GM23338 (cell line): ENCODE data around the gene SAMD4A. TPM values are rescaled to one million over a fixed set of nuclear protein-coding genes. Genes with fewer than 3 reads are reported as not detected.

ENCODE experiments used
- ATAC-seq: fragments of 200-7000 bp; cut with Tn5 transposase; 3 replicates; pipeline ENCODE4 v1.9.1; 2020
- DNase-seq: peaks from one replicate; pipeline ENCODE4 v3.0.0-alpha.2; 2015; ENCODE audit warnings: low spot score
- H2AFZ ChIP-seq: fragments of 200-600 bp; sonication (generic); 2 replicates; pipeline ENCODE4 v1.8.0; 2016; ENCODE audit warnings: antibody characterized with exemption, mild to moderate bottlenecking, moderate library complexity
- H3F3A ChIP-seq: fragments of 200-600 bp; sonication (generic); replicated peaks from 2 replicates; pipeline ENCODE4 v1.8.0; 2017; ENCODE audit warnings: antibody characterized with exemption, mixed run types, low read depth
- H3K27ac ChIP-seq: fragments of 200-600 bp; sonication (generic); 2 replicates; pipeline ENCODE4 v1.6.1; 2016; ENCODE audit warnings: low read depth
- H3K27me3 ChIP-seq: fragments of 200-600 bp; sonication (generic); 2 replicates; pipeline ENCODE4 v1.8.0; 2016; ENCODE audit warnings: mild to moderate bottlenecking, mixed run types, moderate library complexity; ENCODE audit not compliant: insufficient read depth
- H3K36me3 ChIP-seq: fragments of 200-600 bp; sonication (generic); 2 replicates; pipeline ENCODE4 v1.8.0; 2016; ENCODE audit warnings: mild to moderate bottlenecking; ENCODE audit not compliant: insufficient read depth
- H3K4me1 ChIP-seq: fragments of 200-600 bp; sonication (generic); 2 replicates; pipeline ENCODE4 v1.8.0; 2016; ENCODE audit warnings: mild to moderate bottlenecking, moderate library complexity; ENCODE audit not compliant: insufficient read depth
- H3K4me2 ChIP-seq: fragments of 200-600 bp; sonication (generic); 2 replicates; pipeline ENCODE4 v1.7.1; 2017; ENCODE audit warnings: mixed run types
- H3K4me3 ChIP-seq: fragments of 200-600 bp; sonication (generic); 2 replicates; pipeline ENCODE4 v1.6.1; 2016; ENCODE audit warnings: mixed run types
- H3K79me2 ChIP-seq: fragments of 200-600 bp; sonication (generic); replicated peaks from 2 replicates; pipeline ENCODE4 v1.8.0; 2017; ENCODE audit warnings: mild to moderate bottlenecking; ENCODE audit not compliant: insufficient read depth
- H3K9me2 ChIP-seq: fragments of 200-600 bp; sonication (generic); 2 replicates; pipeline ENCODE4 v1.8.0; 2017; ENCODE audit not compliant: insufficient read depth
- H4K20me1 ChIP-seq: fragments of 200-600 bp; sonication (generic); replicated peaks from 2 replicates; pipeline ENCODE4 v1.8.0; 2017; ENCODE audit warnings: mild to moderate bottlenecking; ENCODE audit not compliant: insufficient read depth
- H3K27ac Mint-ChIP-seq: 2 replicates; pipeline ENCODE4 v1.8.0; 2020; ENCODE audit warnings: inconsistent platforms, mild to moderate bottlenecking, moderate library complexity, mixed read lengths
- H3K27me3 Mint-ChIP-seq: 3 replicates; pipeline ENCODE4 v1.8.0; 2022; ENCODE audit warnings: low read depth, mild to moderate bottlenecking, moderate library complexity, mixed read lengths, inconsistent platforms; ENCODE audit not compliant: insufficient read depth, poor library complexity
- H3K36me3 Mint-ChIP-seq: 3 replicates; pipeline ENCODE4 v1.8.0; 2021; ENCODE audit warnings: low read depth, mild to moderate bottlenecking, inconsistent platforms, moderate library complexity, mixed read lengths
- H3K4me1 Mint-ChIP-seq: 3 replicates; pipeline ENCODE4 v1.8.0; 2020; ENCODE audit warnings: mild to moderate bottlenecking, inconsistent platforms, mixed read lengths
- H3K4me3 Mint-ChIP-seq: 3 replicates; pipeline ENCODE4 v1.8.0; 2021; ENCODE audit warnings: moderate library complexity, mild to moderate bottlenecking, inconsistent platforms, mixed read lengths
- H3K9me3 Mint-ChIP-seq: 3 replicates; pipeline ENCODE4 v1.8.0; 2020; ENCODE audit warnings: moderate library complexity, mild to moderate bottlenecking, inconsistent platforms, mixed read lengths
- CREB1 ChIP-seq: fragments of 250-450 bp; sonication (Bioruptor Pico); IDR thresholded peaks from 2 replicates; pipeline ENCODE4 v1.5.0; 2020; ENCODE audit warnings: low read depth, mild to moderate bottlenecking, moderate library complexity
- EZH2phosphoT487 ChIP-seq: fragments of 200-600 bp; sonication (generic); IDR thresholded peaks from one replicate; pipeline ENCODE4 v1.8.1; 2018; ENCODE audit warnings: antibody characterized with exemption; ENCODE audit not compliant: unreplicated experiment
- JUNB ChIP-seq: IDR thresholded peaks from one replicate; pipeline ENCODE4 v1.6.1; 2016; ENCODE audit warnings: antibody characterized with exemption; ENCODE audit not compliant: unreplicated experiment
- NANOG ChIP-seq: IDR thresholded peaks from 2 replicates; pipeline ENCODE4 v1.6.1; 2016; ENCODE audit warnings: antibody characterized with exemption, borderline replicate concordance
- POLR2AphosphoS5 ChIP-seq: IDR thresholded peaks from 2 replicates; pipeline ENCODE4 v1.6.1; 2016; ENCODE audit warnings: antibody characterized with exemption, low read depth
- STAT1 ChIP-seq: IDR thresholded peaks from one replicate; pipeline ENCODE4 v1.6.1; 2016; ENCODE audit warnings: antibody characterized with exemption; ENCODE audit not compliant: unreplicated experiment
- ZNF331 ChIP-seq: fragments of 250-450 bp; sonication (Bioruptor Pico); IDR thresholded peaks from 2 replicates; pipeline ENCODE4 v1.5.0; 2020; ENCODE audit warnings: low read depth, mild to moderate bottlenecking, moderate library complexity
- polyA plus RNA-seq: library from polyadenylated mRNA; unstranded; fragments of >200 nt; fragmentation: Nextera tagmentation; extraction: Ambion mirVana; gene quantifications from 2 replicates; pipeline ENCODE4 v1.2.1, GENCODE V29; 2016
- total RNA-seq: library from RNA; depleted of rRNA; stranded (reverse); fragments of >200 nt; shearing (Covaris generic); gene quantifications from 2 replicates; pipeline ENCODE4 v1.2.3, GENCODE V29; 2014
- TF ChIP-seq, protein P1 (sequence below): IDR thresholded peaks from 2 replicates; pipeline ENCODE4 v1.6.1; 2016; ENCODE audit warnings: antibody characterized with exemption
- TF ChIP-seq, protein P2 (sequence below): IDR thresholded peaks from one replicate; pipeline ENCODE4 v1.6.1; 2018; ENCODE audit warnings: antibody characterized with exemption; ENCODE audit not compliant: unreplicated experiment
- TF ChIP-seq, protein P3 (sequence below): fragments of 250-450 bp; sonication (Bioruptor Pico); IDR thresholded peaks from 2 replicates; pipeline ENCODE4 v1.5.0; 2020; ENCODE audit warnings: mild to moderate bottlenecking, moderate library complexity
- TF ChIP-seq, protein P4 (sequence below), 2 experiments: fragments of 200-600 bp in 1 of 2; sonication (generic) in 1 of 2; conservative IDR thresholded peaks; 2 replicates each; pipeline versions ENCODE4 v1.5.1 to v1.6.1; 2016 to 2017; ENCODE audit warnings: antibody characterized with exemption in 2 of 2, low read depth in 2 of 2, mild to moderate bottlenecking in 2 of 2, moderate library complexity in 1 of 2

The SAMD4A gene
- total and polyA plus RNA-seq, 2 experiments from 2014 or later: 1.6 to 6.9 TPM

DNA sequence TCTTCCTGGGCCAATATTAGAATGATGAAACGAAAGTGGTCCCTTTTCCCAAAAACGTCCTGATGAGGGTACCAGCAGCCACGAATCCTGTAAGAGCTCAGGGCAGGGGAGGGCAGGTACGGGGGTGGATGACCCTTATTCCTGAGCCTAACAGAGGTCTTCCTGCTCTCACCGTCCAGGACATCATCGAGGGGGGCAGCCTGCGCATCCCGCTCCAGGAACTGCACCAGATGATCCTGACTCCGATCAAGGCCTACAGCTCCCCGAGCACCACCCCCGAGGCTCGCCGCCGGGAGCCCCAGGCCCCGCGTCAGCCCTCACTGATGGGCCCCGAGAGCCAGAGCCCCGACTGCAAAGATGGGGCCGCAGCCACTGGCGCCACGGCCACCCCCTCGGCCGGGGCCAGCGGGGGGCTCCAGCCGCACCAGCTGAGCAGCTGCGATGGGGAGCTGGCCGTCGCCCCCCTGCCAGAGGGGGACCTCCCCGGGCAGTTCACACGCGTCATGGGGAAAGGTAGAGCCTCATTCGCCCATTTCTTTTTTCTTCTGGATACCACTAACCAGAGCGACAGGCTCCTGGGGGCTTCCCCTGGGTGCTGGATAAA, 193.2 kb downstream of the SAMD4A start (continued):
- TF ChIP-seq, protein P1, sequence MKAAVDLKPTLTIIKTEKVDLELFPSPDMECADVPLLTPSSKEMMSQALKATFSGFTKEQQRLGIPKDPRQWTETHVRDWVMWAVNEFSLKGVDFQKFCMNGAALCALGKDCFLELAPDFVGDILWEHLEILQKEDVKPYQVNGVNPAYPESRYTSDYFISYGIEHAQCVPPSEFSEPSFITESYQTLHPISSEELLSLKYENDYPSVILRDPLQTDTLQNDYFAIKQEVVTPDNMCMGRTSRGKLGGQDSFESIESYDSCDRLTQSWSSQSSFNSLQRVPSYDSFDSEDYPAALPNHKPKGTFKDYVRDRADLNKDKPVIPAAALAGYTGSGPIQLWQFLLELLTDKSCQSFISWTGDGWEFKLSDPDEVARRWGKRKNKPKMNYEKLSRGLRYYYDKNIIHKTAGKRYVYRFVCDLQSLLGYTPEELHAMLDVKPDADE: no peak
- TF ChIP-seq POLR2AphosphoS5: no peak

DNA sequence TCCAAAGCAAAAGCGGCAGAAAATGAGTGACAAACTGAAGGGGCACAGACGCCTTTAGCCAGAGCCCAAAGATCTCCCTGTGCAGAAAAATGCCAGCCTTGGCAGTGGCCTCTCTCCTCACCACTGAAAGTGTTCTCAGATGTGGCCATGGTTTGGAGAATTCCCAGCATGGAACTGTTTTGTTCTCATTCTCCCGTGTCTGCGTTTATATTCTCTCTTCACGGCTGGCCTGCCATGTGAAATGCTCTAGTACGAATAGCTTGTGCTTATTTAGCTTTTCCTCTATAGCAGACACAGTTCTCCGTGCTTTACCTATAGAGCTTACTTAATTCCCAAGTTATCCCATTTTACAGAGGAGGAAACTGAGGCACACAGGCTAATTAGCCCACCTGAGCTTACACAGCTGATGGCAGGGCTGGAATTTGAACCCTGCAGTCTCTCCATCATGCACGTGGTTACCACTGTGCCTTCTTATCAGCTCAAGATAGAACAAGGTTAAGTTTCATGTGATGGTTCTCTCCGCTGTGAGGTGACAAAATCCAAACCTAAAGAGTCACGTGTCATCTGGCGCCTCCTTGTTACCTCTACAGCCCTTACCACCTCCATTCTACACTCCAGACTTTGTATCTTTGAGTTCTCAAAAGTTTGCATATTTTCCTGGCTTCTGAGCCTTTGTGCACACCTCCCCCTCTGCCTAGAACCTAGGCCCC, 194.1 kb downstream of the SAMD4A start:
- H3K36me3 Mint-ChIP-seq: no peaks in the 10 kb centered on the region; the same call in 2 of the 3 replicates
- H3K36me3 ChIP-seq: no peaks in the 10 kb centered on the region
- no peaks in the 10 kb centered on the region for H3K9me3 Mint-ChIP-seq
- no peaks in the 10 kb centered on the region for H3K27me3 ChIP-seq
- H3K4me3 ChIP-seq: no peak overlapping the region
- H3K4me1 Mint-ChIP-seq: peaks cover 3% of the 10 kb centered on the region; the same call in 1 of the 3 replicates
- no peaks in the 10 kb centered on the region for H3K9me2 ChIP-seq
- H3K4me2 ChIP-seq: no peak overlapping the region
- DNase-seq: no peak
- H3K79me2 ChIP-seq: no peaks in the 10 kb centered on the region
- ATAC-seq: no peak
- no peak overlapping the region for H2AFZ ChIP-seq
- H3K27ac ChIP-seq: no peak overlapping the region
- H3K4me1 ChIP-seq: no peaks in the 10 kb centered on the region
- no peak overlapping the region for H3K4me3 Mint-ChIP-seq
- no peak overlapping the region; the same call in 1 of the 2 replicates for H3K27ac Mint-ChIP-seq
- H3F3A ChIP-seq: no peaks in the 10 kb centered on the region
- H4K20me1 ChIP-seq: no peaks in the 10 kb centered on the region
- H3K27me3 Mint-ChIP-seq: peaks cover 10% of the 10 kb centered on the region
- TF ChIP-seq STAT1 (no peak), ZNF331 (CRISPR knock-in tag) (no peak), NANOG (no peak), CREB1 (CRISPR knock-in tag) (no peak), JUNB (no peak), EZH2phosphoT487 (no peak)
- TF ChIP-seq, protein P2, sequence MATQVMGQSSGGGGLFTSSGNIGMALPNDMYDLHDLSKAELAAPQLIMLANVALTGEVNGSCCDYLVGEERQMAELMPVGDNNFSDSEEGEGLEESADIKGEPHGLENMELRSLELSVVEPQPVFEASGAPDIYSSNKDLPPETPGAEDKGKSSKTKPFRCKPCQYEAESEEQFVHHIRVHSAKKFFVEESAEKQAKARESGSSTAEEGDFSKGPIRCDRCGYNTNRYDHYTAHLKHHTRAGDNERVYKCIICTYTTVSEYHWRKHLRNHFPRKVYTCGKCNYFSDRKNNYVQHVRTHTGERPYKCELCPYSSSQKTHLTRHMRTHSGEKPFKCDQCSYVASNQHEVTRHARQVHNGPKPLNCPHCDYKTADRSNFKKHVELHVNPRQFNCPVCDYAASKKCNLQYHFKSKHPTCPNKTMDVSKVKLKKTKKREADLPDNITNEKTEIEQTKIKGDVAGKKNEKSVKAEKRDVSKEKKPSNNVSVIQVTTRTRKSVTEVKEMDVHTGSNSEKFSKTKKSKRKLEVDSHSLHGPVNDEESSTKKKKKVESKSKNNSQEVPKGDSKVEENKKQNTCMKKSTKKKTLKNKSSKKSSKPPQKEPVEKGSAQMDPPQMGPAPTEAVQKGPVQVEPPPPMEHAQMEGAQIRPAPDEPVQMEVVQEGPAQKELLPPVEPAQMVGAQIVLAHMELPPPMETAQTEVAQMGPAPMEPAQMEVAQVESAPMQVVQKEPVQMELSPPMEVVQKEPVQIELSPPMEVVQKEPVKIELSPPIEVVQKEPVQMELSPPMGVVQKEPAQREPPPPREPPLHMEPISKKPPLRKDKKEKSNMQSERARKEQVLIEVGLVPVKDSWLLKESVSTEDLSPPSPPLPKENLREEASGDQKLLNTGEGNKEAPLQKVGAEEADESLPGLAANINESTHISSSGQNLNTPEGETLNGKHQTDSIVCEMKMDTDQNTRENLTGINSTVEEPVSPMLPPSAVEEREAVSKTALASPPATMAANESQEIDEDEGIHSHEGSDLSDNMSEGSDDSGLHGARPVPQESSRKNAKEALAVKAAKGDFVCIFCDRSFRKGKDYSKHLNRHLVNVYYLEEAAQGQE: no peak
- TF ChIP-seq, protein P3, sequence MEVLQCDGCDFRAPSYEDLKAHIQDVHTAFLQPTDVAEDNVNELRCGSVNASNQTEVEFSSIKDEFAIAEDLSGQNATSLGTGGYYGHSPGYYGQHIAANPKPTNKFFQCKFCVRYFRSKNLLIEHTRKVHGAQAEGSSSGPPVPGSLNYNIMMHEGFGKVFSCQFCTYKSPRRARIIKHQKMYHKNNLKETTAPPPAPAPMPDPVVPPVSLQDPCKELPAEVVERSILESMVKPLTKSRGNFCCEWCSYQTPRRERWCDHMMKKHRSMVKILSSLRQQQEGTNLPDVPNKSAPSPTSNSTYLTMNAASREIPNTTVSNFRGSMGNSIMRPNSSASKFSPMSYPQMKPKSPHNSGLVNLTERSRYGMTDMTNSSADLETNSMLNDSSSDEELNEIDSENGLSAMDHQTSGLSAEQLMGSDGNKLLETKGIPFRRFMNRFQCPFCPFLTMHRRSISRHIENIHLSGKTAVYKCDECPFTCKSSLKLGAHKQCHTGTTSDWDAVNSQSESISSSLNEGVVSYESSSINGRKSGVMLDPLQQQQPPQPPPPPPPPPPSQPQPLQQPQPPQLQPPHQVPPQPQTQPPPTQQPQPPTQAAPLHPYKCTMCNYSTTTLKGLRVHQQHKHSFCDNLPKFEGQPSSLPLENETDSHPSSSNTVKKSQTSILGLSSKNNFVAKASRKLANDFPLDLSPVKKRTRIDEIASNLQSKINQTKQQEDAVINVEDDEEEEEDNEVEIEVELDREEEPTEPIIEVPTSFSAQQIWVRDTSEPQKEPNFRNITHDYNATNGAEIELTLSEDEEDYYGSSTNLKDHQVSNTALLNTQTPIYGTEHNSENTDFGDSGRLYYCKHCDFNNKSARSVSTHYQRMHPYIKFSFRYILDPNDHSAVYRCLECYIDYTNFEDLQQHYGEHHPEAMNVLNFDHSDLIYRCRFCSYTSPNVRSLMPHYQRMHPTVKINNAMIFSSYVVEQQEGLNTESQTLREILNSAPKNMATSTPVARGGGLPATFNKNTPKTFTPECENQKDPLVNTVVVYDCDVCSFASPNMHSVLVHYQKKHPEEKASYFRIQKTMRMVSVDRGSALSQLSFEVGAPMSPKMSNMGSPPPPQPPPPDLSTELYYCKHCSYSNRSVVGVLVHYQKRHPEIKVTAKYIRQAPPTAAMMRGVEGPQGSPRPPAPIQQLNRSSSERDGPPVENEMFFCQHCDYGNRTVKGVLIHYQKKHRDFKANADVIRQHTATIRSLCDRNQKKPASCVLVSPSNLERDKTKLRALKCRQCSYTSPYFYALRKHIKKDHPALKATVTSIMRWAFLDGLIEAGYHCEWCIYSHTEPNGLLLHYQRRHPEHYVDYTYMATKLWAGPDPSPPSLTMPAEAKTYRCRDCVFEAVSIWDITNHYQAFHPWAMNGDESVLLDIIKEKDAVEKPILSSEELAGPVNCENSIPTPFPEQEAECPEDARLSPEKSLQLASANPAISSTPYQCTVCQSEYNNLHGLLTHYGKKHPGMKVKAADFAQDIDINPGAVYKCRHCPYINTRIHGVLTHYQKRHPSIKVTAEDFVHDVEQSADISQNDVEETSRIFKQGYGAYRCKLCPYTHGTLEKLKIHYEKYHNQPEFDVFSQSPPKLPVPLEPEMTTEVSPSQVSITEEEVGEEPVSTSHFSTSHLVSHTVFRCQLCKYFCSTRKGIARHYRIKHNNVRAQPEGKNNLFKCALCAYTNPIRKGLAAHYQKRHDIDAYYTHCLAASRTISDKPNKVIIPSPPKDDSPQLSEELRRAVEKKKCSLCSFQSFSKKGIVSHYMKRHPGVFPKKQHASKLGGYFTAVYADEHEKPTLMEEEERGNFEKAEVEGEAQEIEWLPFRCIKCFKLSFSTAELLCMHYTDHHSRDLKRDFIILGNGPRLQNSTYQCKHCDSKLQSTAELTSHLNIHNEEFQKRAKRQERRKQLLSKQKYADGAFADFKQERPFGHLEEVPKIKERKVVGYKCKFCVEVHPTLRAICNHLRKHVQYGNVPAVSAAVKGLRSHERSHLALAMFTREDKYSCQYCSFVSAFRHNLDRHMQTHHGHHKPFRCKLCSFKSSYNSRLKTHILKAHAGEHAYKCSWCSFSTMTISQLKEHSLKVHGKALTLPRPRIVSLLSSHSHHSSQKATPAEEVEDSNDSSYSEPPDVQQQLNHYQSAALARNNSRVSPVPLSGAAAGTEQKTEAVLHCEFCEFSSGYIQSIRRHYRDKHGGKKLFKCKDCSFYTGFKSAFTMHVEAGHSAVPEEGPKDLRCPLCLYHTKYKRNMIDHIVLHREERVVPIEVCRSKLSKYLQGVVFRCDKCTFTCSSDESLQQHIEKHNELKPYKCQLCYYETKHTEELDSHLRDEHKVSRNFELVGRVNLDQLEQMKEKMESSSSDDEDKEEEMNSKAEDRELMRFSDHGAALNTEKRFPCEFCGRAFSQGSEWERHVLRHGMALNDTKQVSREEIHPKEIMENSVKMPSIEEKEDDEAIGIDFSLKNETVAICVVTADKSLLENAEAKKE: no peak
- TF ChIP-seq, protein P4, sequence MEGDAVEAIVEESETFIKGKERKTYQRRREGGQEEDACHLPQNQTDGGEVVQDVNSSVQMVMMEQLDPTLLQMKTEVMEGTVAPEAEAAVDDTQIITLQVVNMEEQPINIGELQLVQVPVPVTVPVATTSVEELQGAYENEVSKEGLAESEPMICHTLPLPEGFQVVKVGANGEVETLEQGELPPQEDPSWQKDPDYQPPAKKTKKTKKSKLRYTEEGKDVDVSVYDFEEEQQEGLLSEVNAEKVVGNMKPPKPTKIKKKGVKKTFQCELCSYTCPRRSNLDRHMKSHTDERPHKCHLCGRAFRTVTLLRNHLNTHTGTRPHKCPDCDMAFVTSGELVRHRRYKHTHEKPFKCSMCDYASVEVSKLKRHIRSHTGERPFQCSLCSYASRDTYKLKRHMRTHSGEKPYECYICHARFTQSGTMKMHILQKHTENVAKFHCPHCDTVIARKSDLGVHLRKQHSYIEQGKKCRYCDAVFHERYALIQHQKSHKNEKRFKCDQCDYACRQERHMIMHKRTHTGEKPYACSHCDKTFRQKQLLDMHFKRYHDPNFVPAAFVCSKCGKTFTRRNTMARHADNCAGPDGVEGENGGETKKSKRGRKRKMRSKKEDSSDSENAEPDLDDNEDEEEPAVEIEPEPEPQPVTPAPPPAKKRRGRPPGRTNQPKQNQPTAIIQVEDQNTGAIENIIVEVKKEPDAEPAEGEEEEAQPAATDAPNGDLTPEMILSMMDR (conservative IDR thresholded peaks at IDR 0.05; ENCODE audit: low read depth in 2 of 2): no peak
